Activated CD8-positive, alpha-beta T cell treated with anti-CD3 and anti-CD28 coated beads for 36 hours (primary cell): ENCODE results near the gene ZMIZ1. TPM values are rescaled to one million over a fixed set of nuclear protein-coding genes. Genes with fewer than 3 reads are reported as not detected.

ENCODE experiments used
- ATAC-seq: fragments of 200-7000 bp; cut with Tn5 transposase; one replicate; pipeline ENCODE4 v1.10.0; 2021; ENCODE audit warnings: mild to moderate bottlenecking, moderate library complexity
- CTCF ChIA-PET: fragments of 350-600 bp; sonication (Branson Sonifier 250); formaldehyde crosslinking; loops from one replicate; lab custom pipeline; 2021; ENCODE audit warnings: antibody characterized with exemption; lab: Charles Lee
- POLR2A ChIA-PET: fragments of 350-600 bp; sonication (Branson Sonifier 250); formaldehyde crosslinking; loops from one replicate; lab custom pipeline; 2021; ENCODE audit warnings: antibody characterized with exemption; lab: Charles Lee
- DNase-seq: peaks from one replicate; pipeline ENCODE4 v3.0.0-alpha.2; 2020
- H3K27ac Mint-ChIP-seq: one replicate; pipeline ENCODE4 v1.8.0; 2021; ENCODE audit warnings: mild to moderate bottlenecking, mixed read lengths
- H3K27me3 Mint-ChIP-seq: one replicate; pipeline ENCODE4 v1.8.0; 2021; ENCODE audit warnings: mixed read lengths
- H3K36me3 Mint-ChIP-seq: one replicate; pipeline ENCODE4 v1.8.0; 2021; ENCODE audit warnings: low read depth, mixed read lengths
- H3K4me1 Mint-ChIP-seq: one replicate; pipeline ENCODE4 v1.8.0; 2021; ENCODE audit warnings: low read depth, mixed read lengths
- H3K4me3 Mint-ChIP-seq: one replicate; pipeline ENCODE4 v1.8.0; 2021; ENCODE audit warnings: mild to moderate bottlenecking, moderate library complexity, mixed read lengths
- H3K9me3 Mint-ChIP-seq: one replicate; pipeline ENCODE4 v1.8.0; 2021; ENCODE audit warnings: mixed read lengths
- CTCF ChIP-seq: fragments of 200-600 bp; IDR thresholded peaks from one replicate; pipeline ENCODE4 v1.8.0; 2022; ENCODE audit warnings: antibody characterized with exemption, mild to moderate bottlenecking
- intact Hi-C: fragments of 100-400 bp; cut with micrococcal nuclease; formaldehyde crosslinking; loops from one replicate; pipeline ENCODE4 v1.10.0; 2022
- total RNA-seq, 2 experiments: library from RNA; stranded (reverse); gene quantifications; one replicate each; pipeline ENCODE4 v1.2.3, GENCODE V29; 2021

The ZMIZ1 gene
- total RNA-seq: 10 to 100 TPM; 46.5 to 52.2 TPM

- Mint-ChIP-seq H3K4me3 (peak within 1 kb of the TSS; percentile 89), H3K27me3 (no peaks in the 10 kb centered on the region), H3K9me3 (no peaks in the 10 kb centered on the region), H3K4me1 (peaks cover 33% of the 10 kb centered on the region), H3K27ac (peak within 1 kb of the TSS; percentile 86), H3K36me3 (no peaks in the 10 kb centered on the region)
- no peak for TF ChIP-seq CTCF
- intact Hi-C loops: loop anchor here (5.0 kb wide), 1 partner anchor 96 kb away; no protein-coding TSS in a partner anchor
- DNase-seq (peak; percentile 87), ATAC-seq (peak; percentile 65)
- CTCF ChIA-PET: no interaction called here
- POLR2A ChIA-PET: interaction anchor here (1.7 to 1.8 kb wide), 2 partner anchors 95 kb away, joined by 5 to 6 read pairs; no protein-coding TSS in a partner anchor
Measured at GRCh38 chr10:79068562-79069324, at the start of gene ZMIZ1. TSS of gene ZMIZ1 (plus strand) at chr10:79068966. CDS start at chr10:79201633, 132,667 bp downstream.

- intact Hi-C loops: no loop called here
- TF ChIP-seq CTCF: no peak
- H3K9me3 Mint-ChIP-seq: peaks cover 6% of the 10 kb centered on the region
- no peak overlapping the region for H3K4me3 Mint-ChIP-seq
- POLR2A ChIA-PET: no interaction called here
- H3K36me3 Mint-ChIP-seq: no peaks in the 10 kb centered on the region
- DNase-seq (no peak), ATAC-seq (no peak)
- H3K27me3 Mint-ChIP-seq: no peaks in the 10 kb centered on the region
- no peak overlapping the region for H3K27ac Mint-ChIP-seq
- CTCF ChIA-PET: interaction anchor here (0.9 kb wide), 1 partner anchor 45 kb away, joined by 3 read pairs; no protein-coding TSS in a partner anchor
- H3K4me1 Mint-ChIP-seq: peaks cover 8% of the 10 kb centered on the region
Measured at GRCh38 chr10:79019441-79020014, 49.2 kb upstream of the ZMIZ1 start.

GRCh38 chr10:79020015-79020491, 48.7 kb upstream of the ZMIZ1 start:
- H3K9me3 Mint-ChIP-seq: peaks cover 6% of the 10 kb centered on the region
- ChIA-PET POLR2A (no interaction called here), CTCF (interaction anchor here (0.9 kb wide), 1 partner anchor 46 kb away, joined by 3 read pairs; no protein-coding TSS in a partner anchor)
- no peak overlapping the region for H3K4me3 Mint-ChIP-seq
- peaks cover 12% of the 10 kb centered on the region for H3K4me1 Mint-ChIP-seq
- TF ChIP-seq CTCF: no peak
- no peak overlapping the region for H3K27ac Mint-ChIP-seq
- no peaks in the 10 kb centered on the region for H3K36me3 Mint-ChIP-seq
- no peak for DNase-seq
- H3K27me3 Mint-ChIP-seq: no peaks in the 10 kb centered on the region
- peak; percentile 13 for ATAC-seq
- intact Hi-C loops: no loop called here

- Mint-ChIP-seq H3K27ac (no peak overlapping the region), H3K27me3 (no peaks in the 10 kb centered on the region), H3K36me3 (no peaks in the 10 kb centered on the region), H3K4me1 (peaks cover 18% of the 10 kb centered on the region), H3K4me3 (no peak overlapping the region), H3K9me3 (peaks cover 6% of the 10 kb centered on the region)
- POLR2A ChIA-PET: interaction anchor here (0.8 kb wide), 1 partner anchor 47 kb away, joined by 3 read pairs; no protein-coding TSS in a partner anchor
- no peak for TF ChIP-seq CTCF
- DNase-seq (no peak), ATAC-seq (no peak)
- intact Hi-C loops: no loop called here
- CTCF ChIA-PET: no interaction called here
Measured at GRCh38 chr10:79020605-79021004, 48.2 kb upstream of the ZMIZ1 start.
